Smooth muscle cell (in vitro differentiated cells): ENCODE measurements around the gene BBS9. TPM values are rescaled to one million over a fixed set of nuclear protein-coding genes. Genes with fewer than 3 reads are reported as not detected.
A peak's percentile ranks its signal among the peaks of the same experiment; 100 is the strongest.

Source experiments
- DNase-seq: peaks from one replicate; lab custom pipeline; 2025; ENCODE audit not compliant: unreplicated experiment; lab: John Stamatoyannopoulos, UW
- H2AFZ ChIP-seq: fragments of 200-600 bp; sonication (generic); 2 replicates; pipeline ENCODE4 v1.6.0; 2016; ENCODE audit warnings: antibody characterized with exemption, low read depth, mild to moderate bottlenecking
- H3F3A ChIP-seq: fragments of 200-600 bp; sonication (generic); 2 replicates; pipeline ENCODE4 v1.6.0; 2017; ENCODE audit warnings: antibody characterized with exemption, low read depth
- H3K27ac ChIP-seq: fragments of 200-600 bp; sonication (generic); 2 replicates; pipeline ENCODE4 v1.5.1; 2016; ENCODE audit warnings: low read depth, mild to moderate bottlenecking
- H3K27me3 ChIP-seq: fragments of 200-600 bp; sonication (generic); 2 replicates; pipeline ENCODE4 v1.6.1; 2016; ENCODE audit warnings: low read depth, mild to moderate bottlenecking
- H3K36me3 ChIP-seq: fragments of 200-600 bp; sonication (generic); 2 replicates; pipeline ENCODE4 v1.5.1; 2016; ENCODE audit warnings: low read depth
- H3K4me1 ChIP-seq: fragments of 200-600 bp; sonication (generic); 2 replicates; pipeline ENCODE4 v1.5.1; 2016; ENCODE audit warnings: low read depth
- H3K4me2 ChIP-seq: fragments of 200-600 bp; sonication (generic); 2 replicates; pipeline ENCODE4 v1.6.0; 2016; ENCODE audit warnings: mild to moderate bottlenecking
- H3K4me3 ChIP-seq: fragments of 200-600 bp; sonication (generic); 2 replicates; pipeline ENCODE4 v1.5.1; 2016; ENCODE audit warnings: mild to moderate bottlenecking
- H3K79me2 ChIP-seq: fragments of 200-600 bp; sonication (generic); 2 replicates; pipeline ENCODE4 v1.6.0; 2016; ENCODE audit warnings: low read depth, mild to moderate bottlenecking
- H3K9ac ChIP-seq: fragments of 200-600 bp; sonication (generic); 2 replicates; pipeline ENCODE4 v1.6.0; 2016; ENCODE audit warnings: low read depth
- H3K9me3 ChIP-seq: fragments of 200-600 bp; sonication (generic); replicated peaks from 2 replicates; pipeline ENCODE4 v1.5.1; 2016; ENCODE audit warnings: low read depth
- H4K20me1 ChIP-seq: fragments of 200-600 bp; sonication (generic); 2 replicates; pipeline ENCODE4 v1.6.0; 2016; ENCODE audit warnings: low read depth
- WGBS: methylation state at CpG from one replicate; pipeline ENCODE4 v1.1.7; 2016; ENCODE audit warnings: low lambda C conversion rate; 5-methylcytosine and 5-hydroxymethylcytosine counted together
- polyA plus RNA-seq: library from polyadenylated mRNA; unstranded; fragments of >200 nt; fragmentation: Nextera tagmentation; extraction: Ambion mirVana; gene quantifications from 2 replicates; pipeline ENCODE4 v1.2.1, GENCODE V29; 2016
- total RNA-seq: library from RNA; depleted of rRNA; stranded (reverse); fragments of >200 nt; gene quantifications from 2 replicates; pipeline ENCODE4 v1.2.3, GENCODE V29; 2014
- TF ChIP-seq, protein P1 (sequence below): fragments of 200-600 bp; sonication (generic); IDR thresholded peaks from 2 replicates; pipeline ENCODE4 v1.5.1; 2017; ENCODE audit warnings: borderline replicate concordance, mild to moderate bottlenecking, antibody characterized with exemption; ENCODE audit not compliant: insufficient read depth, poor library complexity, severe bottlenecking

BBS9 gene
- total and polyA plus RNA-seq, 2 experiments from 2014 or later: 12.8 to 19.6 TPM

- Histone ChIP-seq H3K9ac (no peak overlapping the region), H3K9me3 (no peaks in the 10 kb centered on the region), H3F3A (no peaks in the 10 kb centered on the region), H3K36me3 (no peaks in the 10 kb centered on the region), H3K4me1 (peaks cover 9% of the 10 kb centered on the region), H3K27ac (no peak overlapping the region), H2AFZ (no peak overlapping the region), H4K20me1 (no peaks in the 10 kb centered on the region), H3K4me3 (no peak overlapping the region), H3K4me2 (no peak overlapping the region), H3K79me2 (no peaks in the 10 kb centered on the region), H3K27me3 (no peaks in the 10 kb centered on the region)
- WGBS: 96% methylated on average over 7 of the region's 7 CpGs
- TF ChIP-seq, protein P1, sequence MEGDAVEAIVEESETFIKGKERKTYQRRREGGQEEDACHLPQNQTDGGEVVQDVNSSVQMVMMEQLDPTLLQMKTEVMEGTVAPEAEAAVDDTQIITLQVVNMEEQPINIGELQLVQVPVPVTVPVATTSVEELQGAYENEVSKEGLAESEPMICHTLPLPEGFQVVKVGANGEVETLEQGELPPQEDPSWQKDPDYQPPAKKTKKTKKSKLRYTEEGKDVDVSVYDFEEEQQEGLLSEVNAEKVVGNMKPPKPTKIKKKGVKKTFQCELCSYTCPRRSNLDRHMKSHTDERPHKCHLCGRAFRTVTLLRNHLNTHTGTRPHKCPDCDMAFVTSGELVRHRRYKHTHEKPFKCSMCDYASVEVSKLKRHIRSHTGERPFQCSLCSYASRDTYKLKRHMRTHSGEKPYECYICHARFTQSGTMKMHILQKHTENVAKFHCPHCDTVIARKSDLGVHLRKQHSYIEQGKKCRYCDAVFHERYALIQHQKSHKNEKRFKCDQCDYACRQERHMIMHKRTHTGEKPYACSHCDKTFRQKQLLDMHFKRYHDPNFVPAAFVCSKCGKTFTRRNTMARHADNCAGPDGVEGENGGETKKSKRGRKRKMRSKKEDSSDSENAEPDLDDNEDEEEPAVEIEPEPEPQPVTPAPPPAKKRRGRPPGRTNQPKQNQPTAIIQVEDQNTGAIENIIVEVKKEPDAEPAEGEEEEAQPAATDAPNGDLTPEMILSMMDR: no peak
- no peak for DNase-seq
These were observed 221.2 kb downstream of the BBS9 start for GRCh38 chr7:33350577-33350976.

- Histone ChIP-seq H3K9me3 (no peaks in the 10 kb centered on the region), H3F3A (no peaks in the 10 kb centered on the region), H3K4me3 (no peak overlapping the region), H3K36me3 (no peaks in the 10 kb centered on the region), H3K27ac (peak overlapping the region; percentile 13), H3K4me1 (peaks cover 9% of the 10 kb centered on the region), H2AFZ (no peak overlapping the region), H3K4me2 (no peak overlapping the region), H3K9ac (no peak overlapping the region), H3K27me3 (no peaks in the 10 kb centered on the region), H4K20me1 (no peaks in the 10 kb centered on the region), H3K79me2 (no peaks in the 10 kb centered on the region)
- TF ChIP-seq, protein P1: no peak
- DNase-seq: no peak
- 73% methylated on average over 9 of the region's 9 CpGs for WGBS
These were observed 222.3 kb downstream of the BBS9 start for GRCh38 chr7:33351709-33352108.

DNA sequence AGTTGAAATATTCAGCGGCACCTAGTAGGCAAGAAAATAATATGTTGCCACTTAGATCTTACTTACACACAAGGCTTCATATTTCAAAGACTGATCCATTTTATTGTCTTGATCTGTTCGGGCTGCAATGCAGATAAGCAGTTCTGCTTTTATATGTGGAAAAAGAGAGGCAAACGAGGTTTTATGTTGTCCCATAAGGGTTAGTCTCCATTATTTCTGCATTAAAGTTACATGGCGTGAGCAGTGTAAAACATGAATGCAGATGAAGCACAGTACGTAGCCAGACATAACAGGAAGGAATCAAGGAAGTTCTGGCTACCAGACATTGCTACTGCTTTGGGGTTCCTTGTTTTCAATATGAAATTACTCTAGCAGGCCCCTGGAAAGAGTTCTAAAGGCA, 224.8 kb downstream of the BBS9 start:
- H2AFZ ChIP-seq: no peak overlapping the region
- TF ChIP-seq, protein P1: no peak
- DNase-seq: no peak
- H3K4me3 ChIP-seq: no peak overlapping the region
- no peak overlapping the region for H3K9ac ChIP-seq
- H3K79me2 ChIP-seq: no peaks in the 10 kb centered on the region
- no peaks in the 10 kb centered on the region for H3K9me3 ChIP-seq
- H3K36me3 ChIP-seq: no peaks in the 10 kb centered on the region
- H4K20me1 ChIP-seq: no peaks in the 10 kb centered on the region
- H3F3A ChIP-seq: no peaks in the 10 kb centered on the region
- H3K27ac ChIP-seq: no peak overlapping the region
- H3K27me3 ChIP-seq: no peaks in the 10 kb centered on the region
- H3K4me2 ChIP-seq: no peak overlapping the region
- 62% methylated on average over 5 of the region's 5 CpGs for WGBS
- H3K4me1 ChIP-seq: peaks cover 9% of the 10 kb centered on the region

DNA sequence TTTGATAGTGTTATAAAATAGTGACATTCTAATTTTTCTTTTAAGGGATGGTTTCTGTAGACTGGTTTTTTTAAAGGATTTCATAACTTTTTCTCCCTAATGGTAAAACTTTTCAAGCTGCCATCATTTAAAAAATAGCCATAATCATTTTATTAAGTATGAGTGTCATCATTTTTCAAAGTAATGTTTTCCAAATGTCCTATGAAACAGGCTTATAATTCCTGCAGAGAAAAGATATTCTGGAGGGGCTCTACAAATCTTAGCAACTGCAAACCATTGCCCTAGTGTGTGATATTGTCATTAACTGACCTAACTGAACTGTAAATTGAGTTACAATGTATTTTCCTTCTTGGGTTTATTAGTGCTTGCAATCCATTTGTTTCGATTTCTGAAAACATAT, 226.0 kb downstream of the BBS9 start:
- TF ChIP-seq, protein P1: no peak
- H3F3A ChIP-seq: no peaks in the 10 kb centered on the region
- no peak overlapping the region for H2AFZ ChIP-seq
- no peaks in the 10 kb centered on the region for H3K9me3 ChIP-seq
- peaks cover 9% of the 10 kb centered on the region for H3K4me1 ChIP-seq
- H3K4me2 ChIP-seq: no peak overlapping the region
- H3K4me3 ChIP-seq: no peak overlapping the region
- H3K9ac ChIP-seq: no peak overlapping the region
- no peak overlapping the region for H3K27ac ChIP-seq
- no peaks in the 10 kb centered on the region for H3K36me3 ChIP-seq
- no peaks in the 10 kb centered on the region for H4K20me1 ChIP-seq
- H3K79me2 ChIP-seq: no peaks in the 10 kb centered on the region
- WGBS: 94% methylated on average over 1 of the region's 1 CpG
- no peaks in the 10 kb centered on the region for H3K27me3 ChIP-seq
- DNase-seq: no peak
